GM12892 (cell line): Measurements from ENCODE around the gene RTP1.
"Not testable (repeated sequence)": the region's sequence is repeated elsewhere in the genome, so short reads cannot be mapped to it uniquely, and the experiment has no call there.

Source experiments
- DNase-seq: peaks from one replicate; pipeline ENCODE4 v3.0.0; 2011; ENCODE audit not compliant: insufficient read length
- FAIRE-seq: peaks from 2 replicates; lab custom pipeline; 2011; peaks lifted over from hg19 to GRCh38; lab: Jason Lieb, UNC
- POLR2A ChIP-seq: IDR thresholded peaks from 2 replicates; pipeline ENCODE4 v1.6.1; 2011; ENCODE audit warnings: low read depth, low read length, control low read depth
- POLR2AphosphoS5 ChIP-seq: IDR thresholded peaks from 2 replicates; pipeline ENCODE4 v1.6.1; 2011; ENCODE audit warnings: low read depth, low read length, control low read depth
- TAF1 ChIP-seq: IDR thresholded peaks from 2 replicates; pipeline ENCODE4 v1.6.1; 2011; ENCODE audit warnings: low read depth, mild to moderate bottlenecking, control low read depth, low read length, borderline replicate concordance

RTP1 gene

DNA sequence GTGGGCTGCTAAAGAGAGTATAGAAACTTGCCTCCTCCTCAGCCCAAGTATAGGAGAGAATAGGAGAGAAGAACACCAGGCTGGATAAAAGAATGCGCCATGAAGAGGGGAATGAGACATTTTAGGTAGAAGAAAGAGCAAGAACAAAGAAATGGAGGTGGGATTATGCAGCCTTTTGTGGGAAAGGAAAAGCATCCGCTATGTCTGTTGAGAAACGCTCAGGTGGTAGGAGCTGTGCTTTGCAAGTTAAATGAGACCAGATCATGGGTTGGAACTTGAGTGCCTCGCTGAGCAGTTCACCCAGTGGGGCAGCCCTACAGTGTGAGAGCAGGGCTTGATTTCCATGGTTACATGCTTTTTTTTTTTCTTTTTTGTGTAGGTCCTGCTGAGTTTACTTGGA, 11.5 kb upstream of the RTP1 start:
- FAIRE-seq (peak; percentile 33), DNase-seq (no peak)
- TF ChIP-seq TAF1, result no peak
- no peak for TF ChIP-seq POLR2AphosphoS5

DNA sequence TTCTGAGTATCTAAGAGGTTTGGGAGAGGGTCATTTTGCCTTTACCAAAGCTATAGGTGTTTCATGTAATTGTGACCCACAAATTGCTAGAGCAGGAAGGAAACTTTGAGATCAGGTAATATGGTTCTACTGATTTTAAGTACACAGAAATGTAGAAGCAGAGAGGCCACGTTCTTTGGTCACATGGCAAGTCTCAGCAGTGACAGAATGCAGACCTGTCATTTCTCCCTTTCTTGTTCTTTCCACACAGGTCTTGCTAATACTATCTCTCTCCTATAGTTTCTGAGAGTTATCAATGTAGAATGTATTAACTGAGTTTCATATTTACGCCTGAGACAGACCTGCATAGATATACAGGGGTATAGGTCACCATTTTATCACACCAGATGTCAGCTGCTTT, 10.9 kb upstream of the RTP1 start:
- FAIRE-seq (no peak), DNase-seq (no peak)
- TF ChIP-seq POLR2AphosphoS5 (no peak), TAF1 (no peak), POLR2A (no peak)

DNA sequence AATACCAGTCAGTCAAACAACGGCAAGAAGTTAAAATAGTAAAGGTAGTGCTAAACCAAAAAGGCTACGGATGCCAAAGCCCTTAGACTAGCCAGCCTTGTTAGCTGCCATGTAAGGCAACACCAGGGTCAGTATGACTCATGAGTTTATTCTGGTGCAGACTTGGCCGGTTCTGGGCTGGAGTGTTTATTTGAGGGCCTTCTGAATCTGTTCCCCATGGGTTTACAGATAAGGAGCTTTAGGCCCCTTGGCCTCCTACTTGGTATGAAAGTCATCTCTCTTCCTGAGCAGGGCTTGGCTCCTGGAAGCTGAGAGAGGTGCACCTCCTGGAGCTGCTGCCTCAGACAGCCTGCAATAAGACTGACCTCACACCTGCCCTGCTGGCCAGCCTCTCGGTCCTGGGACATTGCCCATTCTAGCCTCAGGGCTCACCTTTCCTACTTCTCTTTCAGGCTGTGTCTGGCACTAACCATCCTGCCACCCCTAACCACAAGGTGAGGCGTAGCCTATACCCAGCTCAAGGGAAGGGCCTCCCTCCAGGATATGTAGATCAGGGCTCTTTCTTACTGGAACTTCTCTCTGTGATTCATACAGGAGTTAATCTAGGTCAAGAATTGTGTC, 10.4 kb upstream of the RTP1 start:
- DNase-seq, result no peak
- TF ChIP-seq POLR2AphosphoS5, result no peak
- no peak for TF ChIP-seq TAF1
- TF ChIP-seq POLR2A, result no peak
- FAIRE-seq, result no peak

DNA sequence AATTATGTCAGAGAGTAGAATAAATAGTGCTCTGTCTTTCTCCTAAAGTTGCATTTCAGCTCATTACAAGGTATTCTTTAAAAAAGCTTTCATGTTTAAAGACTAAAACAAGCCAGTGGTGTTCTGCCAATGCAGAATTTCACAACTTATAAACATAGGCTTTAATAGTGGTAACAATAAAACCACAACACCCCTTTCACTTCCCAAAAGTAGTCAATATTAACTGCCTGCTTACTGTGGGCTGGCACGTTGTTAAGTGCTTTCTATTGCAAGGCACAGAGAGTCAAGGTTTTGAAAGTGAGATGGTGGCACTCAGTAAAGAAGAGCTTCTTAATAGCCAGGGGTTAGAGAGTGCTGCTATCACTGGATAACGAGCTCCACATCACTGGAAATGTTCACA, 8.4 kb upstream of the RTP1 start:
- TF ChIP-seq TAF1 (no peak), POLR2A (no peak), POLR2AphosphoS5 (no peak)
- FAIRE-seq, result no peak
- DNase-seq, result no peak

DNA sequence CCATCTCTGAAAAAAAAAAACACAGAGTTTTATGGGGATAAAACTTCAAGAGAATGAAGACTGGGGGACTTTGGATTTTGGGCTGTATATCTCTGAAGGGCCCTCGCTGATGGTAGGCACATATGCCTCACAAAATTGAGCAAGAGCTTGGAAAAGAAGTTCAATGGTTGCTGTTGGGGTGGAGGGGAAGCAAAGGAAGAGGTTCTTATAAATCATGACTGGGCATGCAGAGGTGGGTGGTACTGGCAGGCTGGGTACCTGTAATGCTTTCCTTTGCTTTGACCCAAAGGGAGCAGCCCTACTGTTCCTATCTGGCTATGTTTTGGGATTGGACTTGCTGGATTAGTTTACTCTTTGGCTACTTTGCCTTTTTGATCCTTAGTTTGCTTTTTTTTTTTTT, 6.0 kb upstream of the RTP1 start:
- TF ChIP-seq POLR2A, result no peak
- no peak for TF ChIP-seq POLR2AphosphoS5
- TF ChIP-seq TAF1, result no peak
- FAIRE-seq (no peak), DNase-seq (no peak)

DNA sequence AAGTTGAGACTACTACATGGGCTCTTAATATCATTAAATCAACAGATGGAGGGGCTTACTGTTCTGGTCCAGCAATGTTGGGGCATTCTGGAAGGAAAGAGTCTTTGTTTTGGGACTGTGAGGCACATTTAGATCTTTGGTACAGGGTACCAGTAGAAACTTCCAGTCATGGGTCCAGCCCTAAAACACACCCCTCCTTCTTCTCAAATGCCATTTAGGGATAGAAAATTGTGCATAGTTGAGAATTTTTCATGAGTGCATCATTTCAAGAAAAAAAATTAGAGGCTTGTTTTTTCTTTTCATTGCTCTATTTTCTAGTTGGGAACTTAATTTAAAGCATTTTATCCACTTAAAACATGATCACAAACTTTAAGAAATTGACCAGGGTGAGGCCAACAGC, 4.1 kb upstream of the RTP1 start:
- DNase-seq (no peak), FAIRE-seq (no peak)
- no peak for TF ChIP-seq POLR2A
- no peak for TF ChIP-seq TAF1
- TF ChIP-seq POLR2AphosphoS5, result no peak

DNA sequence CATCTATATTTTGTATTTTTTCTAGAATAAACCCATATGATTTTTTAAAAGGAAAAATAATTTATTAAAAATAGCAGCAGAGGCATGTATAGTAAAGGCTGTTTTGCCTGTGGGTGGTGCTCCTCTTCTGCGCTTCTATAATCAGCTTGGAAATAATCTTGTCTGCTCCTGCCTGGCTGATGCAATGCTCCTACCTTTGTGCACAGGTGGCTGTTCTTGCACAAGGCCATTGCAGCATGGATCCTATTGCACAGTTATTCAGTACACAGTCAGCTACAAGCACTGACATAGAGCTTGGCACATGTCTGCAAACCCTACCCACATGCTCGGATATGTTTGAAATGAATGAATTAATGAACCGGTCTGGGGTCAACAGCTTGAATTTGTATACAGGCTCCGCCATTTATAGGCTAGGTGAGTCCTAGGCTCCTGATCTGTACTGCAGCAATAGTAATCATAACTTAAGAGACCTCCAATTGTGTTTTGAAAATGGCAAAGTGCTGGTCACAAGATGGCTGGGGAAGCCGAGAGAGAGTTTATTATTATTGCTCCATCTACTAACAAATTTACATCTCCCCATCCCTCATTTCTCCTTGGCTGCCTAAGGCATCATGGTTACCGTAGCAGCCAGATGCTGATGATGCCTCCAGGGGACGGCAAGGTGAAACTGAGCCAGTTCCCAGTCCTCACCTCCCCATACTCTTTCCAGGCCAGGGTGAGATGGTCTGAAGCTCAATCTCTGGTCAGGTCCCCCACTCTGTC, 532 bp upstream of the RTP1 start:
- no peak for TF ChIP-seq TAF1
- TF ChIP-seq POLR2A, result no peak
- TF ChIP-seq POLR2AphosphoS5, result no peak
- DNase-seq (no peak), FAIRE-seq (no peak)

DNA sequence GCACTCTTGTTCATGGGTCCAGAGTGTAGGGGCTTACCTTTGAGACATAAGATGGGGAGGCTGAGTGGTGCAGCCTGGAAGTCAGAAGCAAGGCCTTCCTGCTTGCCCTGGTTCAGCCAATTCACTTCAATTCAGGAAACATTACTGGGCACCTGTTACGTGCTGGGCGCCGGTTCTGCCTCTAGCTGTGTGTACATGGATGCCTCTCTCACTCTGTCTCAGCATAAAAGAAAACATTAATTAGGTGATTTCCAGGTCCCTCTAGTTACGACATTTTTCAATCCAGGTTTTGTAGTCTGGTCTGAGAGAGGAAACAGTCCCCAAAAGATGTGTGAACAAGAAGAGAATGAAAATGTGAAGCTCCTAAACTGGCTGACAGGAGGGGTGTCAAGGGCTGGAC, 1.2 kb downstream of the RTP1 start:
- FAIRE-seq (no peak), DNase-seq (no peak)
- TF ChIP-seq POLR2A (no peak), POLR2AphosphoS5 (no peak), TAF1 (no peak)

DNA sequence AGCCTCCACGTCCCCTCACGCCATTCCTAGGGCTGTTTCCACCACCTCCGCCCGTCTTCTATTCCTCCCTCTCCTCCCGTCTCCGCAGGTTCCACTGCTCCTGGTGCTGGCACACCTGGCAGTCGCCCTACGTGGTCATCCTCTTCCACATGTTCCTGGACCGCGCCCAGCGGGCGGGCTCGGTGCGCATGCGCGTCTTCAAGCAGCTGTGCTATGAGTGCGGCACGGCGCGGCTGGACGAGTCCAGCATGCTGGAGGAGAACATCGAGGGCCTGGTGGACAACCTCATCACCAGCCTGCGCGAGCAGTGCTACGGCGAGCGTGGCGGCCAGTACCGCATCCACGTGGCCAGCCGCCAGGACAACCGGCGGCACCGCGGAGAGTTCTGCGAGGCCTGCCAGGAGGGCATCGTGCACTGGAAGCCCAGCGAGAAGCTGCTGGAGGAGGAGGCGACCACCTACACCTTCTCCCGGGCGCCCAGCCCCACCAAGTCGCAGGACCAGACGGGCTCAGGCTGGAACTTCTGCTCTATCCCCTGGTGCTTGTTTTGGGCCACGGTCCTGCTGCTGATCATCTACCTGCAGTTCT, 2.3 kb downstream of the RTP1 start:
- not testable (repeated sequence) for FAIRE-seq, DNase-seq

DNA sequence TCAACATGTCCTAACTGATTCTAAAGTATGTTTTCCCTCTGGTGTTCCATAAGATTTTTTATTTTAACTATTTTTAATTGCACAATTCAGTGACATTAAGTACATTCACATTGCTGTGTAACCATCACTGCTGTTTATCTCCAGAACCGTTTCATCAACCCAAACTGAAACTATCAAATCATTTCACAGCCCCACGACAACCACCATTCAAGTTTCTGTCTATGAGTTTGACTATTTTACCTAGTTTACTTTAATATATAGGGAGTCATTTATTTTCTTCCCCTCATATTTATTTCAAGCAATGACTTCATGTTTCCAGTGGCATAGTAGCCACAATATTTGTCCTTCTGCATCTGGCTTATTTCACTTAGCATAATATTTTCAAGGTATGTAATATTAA, 8.4 kb downstream of the RTP1 start:
- FAIRE-seq (no peak), DNase-seq (no peak)
- no peak for TF ChIP-seq POLR2AphosphoS5
- TF ChIP-seq POLR2A, result no peak
- no peak for TF ChIP-seq TAF1

DNA sequence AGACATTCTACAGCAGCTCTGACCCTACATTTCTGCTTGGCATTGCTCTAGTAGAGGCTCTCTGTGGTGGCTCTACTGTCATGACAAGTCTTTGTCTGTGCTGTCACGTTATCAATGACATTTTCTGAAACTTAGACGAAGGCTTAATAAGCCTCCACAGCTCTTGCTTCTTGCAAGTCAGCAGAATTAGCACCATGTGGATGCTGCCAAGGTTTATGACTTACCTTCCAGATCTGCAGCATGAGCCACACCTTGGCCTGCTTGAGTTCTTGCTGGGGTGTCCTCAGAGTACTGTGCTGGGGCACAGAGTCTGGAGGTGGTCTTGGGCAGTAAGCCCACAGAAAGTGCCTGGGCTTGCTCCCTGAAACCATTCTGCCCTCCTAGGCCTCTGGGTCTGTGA, 9.8 kb downstream of the RTP1 start:
- FAIRE-seq (no peak), DNase-seq (no peak)
- TF ChIP-seq POLR2AphosphoS5 (no peak), POLR2A (no peak), TAF1 (no peak)

DNA sequence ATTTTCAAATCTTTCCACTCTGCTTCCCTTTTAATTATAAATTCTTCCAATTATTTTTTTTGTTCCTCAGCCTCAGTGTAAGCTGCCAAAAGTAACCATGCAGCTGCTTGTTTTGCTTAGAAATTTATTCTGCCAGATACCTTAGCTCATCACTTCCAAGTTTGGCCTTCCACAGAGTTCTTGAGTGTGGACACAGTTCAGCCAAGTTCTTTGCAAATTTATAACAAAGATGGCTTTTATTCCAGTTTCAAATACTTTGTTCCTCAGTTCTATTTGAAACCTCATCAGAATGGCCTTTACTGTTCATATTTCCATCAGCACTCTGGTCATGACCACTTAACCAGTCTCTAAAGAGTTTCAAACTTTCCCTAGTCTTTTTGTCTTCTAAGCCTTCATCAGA, 10.3 kb downstream of the RTP1 start:
- no peak for DNase-seq
- TF ChIP-seq POLR2AphosphoS5 (no peak), TAF1 (no peak), POLR2A (no peak)
- FAIRE-seq, result no peak
